GM23338 (cell line): Measurements from ENCODE around the gene PPBP. TPM values are rescaled to one million over a fixed set of nuclear protein-coding genes. Genes with fewer than 3 reads are reported as not detected.
"Not testable (repeated sequence)": the region's sequence is repeated elsewhere in the genome, so short reads cannot be mapped to it uniquely, and the experiment has no call there.

Source experiments
- ATAC-seq: fragments of 200-7000 bp; cut with Tn5 transposase; 3 replicates; pipeline ENCODE4 v1.9.1; 2020
- DNase-seq: peaks from one replicate; pipeline ENCODE4 v3.0.0-alpha.2; 2015; ENCODE audit warnings: low spot score
- H2AFZ ChIP-seq: fragments of 200-600 bp; sonication (generic); 2 replicates; pipeline ENCODE4 v1.8.0; 2016; ENCODE audit warnings: antibody characterized with exemption, mild to moderate bottlenecking, moderate library complexity
- H3F3A ChIP-seq: fragments of 200-600 bp; sonication (generic); replicated peaks from 2 replicates; pipeline ENCODE4 v1.8.0; 2017; ENCODE audit warnings: antibody characterized with exemption, mixed run types, low read depth
- H3K27ac ChIP-seq: fragments of 200-600 bp; sonication (generic); 2 replicates; pipeline ENCODE4 v1.6.1; 2016; ENCODE audit warnings: low read depth
- H3K27me3 ChIP-seq: fragments of 200-600 bp; sonication (generic); 2 replicates; pipeline ENCODE4 v1.8.0; 2016; ENCODE audit warnings: mild to moderate bottlenecking, mixed run types, moderate library complexity; ENCODE audit not compliant: insufficient read depth
- H3K36me3 ChIP-seq: fragments of 200-600 bp; sonication (generic); 2 replicates; pipeline ENCODE4 v1.8.0; 2016; ENCODE audit warnings: mild to moderate bottlenecking; ENCODE audit not compliant: insufficient read depth
- H3K4me1 ChIP-seq: fragments of 200-600 bp; sonication (generic); 2 replicates; pipeline ENCODE4 v1.8.0; 2016; ENCODE audit warnings: mild to moderate bottlenecking, moderate library complexity; ENCODE audit not compliant: insufficient read depth
- H3K4me2 ChIP-seq: fragments of 200-600 bp; sonication (generic); 2 replicates; pipeline ENCODE4 v1.7.1; 2017; ENCODE audit warnings: mixed run types
- H3K4me3 ChIP-seq: fragments of 200-600 bp; sonication (generic); 2 replicates; pipeline ENCODE4 v1.6.1; 2016; ENCODE audit warnings: mixed run types
- H3K79me2 ChIP-seq: fragments of 200-600 bp; sonication (generic); replicated peaks from 2 replicates; pipeline ENCODE4 v1.8.0; 2017; ENCODE audit warnings: mild to moderate bottlenecking; ENCODE audit not compliant: insufficient read depth
- H3K9me2 ChIP-seq: fragments of 200-600 bp; sonication (generic); 2 replicates; pipeline ENCODE4 v1.8.0; 2017; ENCODE audit not compliant: insufficient read depth
- H4K20me1 ChIP-seq: fragments of 200-600 bp; sonication (generic); replicated peaks from 2 replicates; pipeline ENCODE4 v1.8.0; 2017; ENCODE audit warnings: mild to moderate bottlenecking; ENCODE audit not compliant: insufficient read depth
- H3K27ac Mint-ChIP-seq: 2 replicates; pipeline ENCODE4 v1.8.0; 2020; ENCODE audit warnings: inconsistent platforms, mild to moderate bottlenecking, moderate library complexity, mixed read lengths
- H3K27me3 Mint-ChIP-seq: 3 replicates; pipeline ENCODE4 v1.8.0; 2022; ENCODE audit warnings: low read depth, mild to moderate bottlenecking, moderate library complexity, mixed read lengths, inconsistent platforms; ENCODE audit not compliant: insufficient read depth, poor library complexity
- H3K36me3 Mint-ChIP-seq: 3 replicates; pipeline ENCODE4 v1.8.0; 2021; ENCODE audit warnings: low read depth, mild to moderate bottlenecking, inconsistent platforms, moderate library complexity, mixed read lengths
- H3K4me1 Mint-ChIP-seq: 3 replicates; pipeline ENCODE4 v1.8.0; 2020; ENCODE audit warnings: mild to moderate bottlenecking, inconsistent platforms, mixed read lengths
- H3K4me3 Mint-ChIP-seq: 3 replicates; pipeline ENCODE4 v1.8.0; 2021; ENCODE audit warnings: moderate library complexity, mild to moderate bottlenecking, inconsistent platforms, mixed read lengths
- H3K9me3 Mint-ChIP-seq: 3 replicates; pipeline ENCODE4 v1.8.0; 2020; ENCODE audit warnings: moderate library complexity, mild to moderate bottlenecking, inconsistent platforms, mixed read lengths
- CREB1 ChIP-seq: fragments of 250-450 bp; sonication (Bioruptor Pico); IDR thresholded peaks from 2 replicates; pipeline ENCODE4 v1.5.0; 2020; ENCODE audit warnings: low read depth, mild to moderate bottlenecking, moderate library complexity
- CTCF ChIP-seq, 2 experiments: fragments of 200-600 bp in 1 of 2; sonication (generic) in 1 of 2; conservative IDR thresholded peaks; 2 replicates each; pipeline versions ENCODE4 v1.5.1 to v1.6.1; 2016 to 2017; ENCODE audit warnings: antibody characterized with exemption in 2 of 2, low read depth in 2 of 2, mild to moderate bottlenecking in 2 of 2, moderate library complexity in 1 of 2
- ETS1 ChIP-seq: IDR thresholded peaks from 2 replicates; pipeline ENCODE4 v1.6.1; 2016; ENCODE audit warnings: antibody characterized with exemption
- EZH2 ChIP-seq: fragments of 200-600 bp; sonication (generic); IDR thresholded peaks from one replicate; pipeline ENCODE4 v1.8.0; 2017; ENCODE audit warnings: antibody characterized with exemption, mild to moderate bottlenecking, low read depth; ENCODE audit not compliant: unreplicated experiment
- EZH2phosphoT487 ChIP-seq: fragments of 200-600 bp; sonication (generic); IDR thresholded peaks from one replicate; pipeline ENCODE4 v1.8.1; 2018; ENCODE audit warnings: antibody characterized with exemption; ENCODE audit not compliant: unreplicated experiment
- JUNB ChIP-seq: IDR thresholded peaks from one replicate; pipeline ENCODE4 v1.6.1; 2016; ENCODE audit warnings: antibody characterized with exemption; ENCODE audit not compliant: unreplicated experiment
- NANOG ChIP-seq: IDR thresholded peaks from 2 replicates; pipeline ENCODE4 v1.6.1; 2016; ENCODE audit warnings: antibody characterized with exemption, borderline replicate concordance
- POLR2AphosphoS5 ChIP-seq: IDR thresholded peaks from 2 replicates; pipeline ENCODE4 v1.6.1; 2016; ENCODE audit warnings: antibody characterized with exemption, low read depth
- STAT1 ChIP-seq: IDR thresholded peaks from one replicate; pipeline ENCODE4 v1.6.1; 2016; ENCODE audit warnings: antibody characterized with exemption; ENCODE audit not compliant: unreplicated experiment
- ZNF114 ChIP-seq: fragments of 250-450 bp; sonication (Bioruptor Pico); IDR thresholded peaks from 2 replicates; pipeline ENCODE4 v1.5.0; 2020; ENCODE audit warnings: mild to moderate bottlenecking, moderate library complexity
- ZNF331 ChIP-seq: fragments of 250-450 bp; sonication (Bioruptor Pico); IDR thresholded peaks from 2 replicates; pipeline ENCODE4 v1.5.0; 2020; ENCODE audit warnings: low read depth, mild to moderate bottlenecking, moderate library complexity
- ZNF462 ChIP-seq: fragments of 250-450 bp; sonication (Bioruptor Pico); IDR thresholded peaks from 2 replicates; pipeline ENCODE4 v1.5.0; 2020; ENCODE audit warnings: mild to moderate bottlenecking, moderate library complexity
- polyA plus RNA-seq: library from polyadenylated mRNA; unstranded; fragments of >200 nt; fragmentation: Nextera tagmentation; extraction: Ambion mirVana; gene quantifications from 2 replicates; pipeline ENCODE4 v1.2.1, GENCODE V29; 2016
- total RNA-seq: library from RNA; depleted of rRNA; stranded (reverse); fragments of >200 nt; shearing (Covaris generic); gene quantifications from 2 replicates; pipeline ENCODE4 v1.2.3, GENCODE V29; 2014

Gene PPBP
- total and polyA plus RNA-seq, 2 experiments from 2014 or later = 0.35 to 0.50 TPM

- Histone ChIP-seq H4K20me1 (no peaks in the 10 kb centered on the region), H3K4me1 (no peaks in the 10 kb centered on the region), H3F3A (no peaks in the 10 kb centered on the region), H3K79me2 (no peaks in the 10 kb centered on the region), H3K36me3 (no peaks in the 10 kb centered on the region; the same call in 1 of the 2 replicates), H3K27ac (no peak overlapping the region), H3K27me3 (no peaks in the 10 kb centered on the region), H3K9me2 (peaks cover 13% of the 10 kb centered on the region; the same call in 1 of the 2 replicates), H2AFZ (no peak overlapping the region), H3K4me3 (no peak overlapping the region), H3K4me2 (no peak overlapping the region)
- no peak overlapping the region for H3K4me3 Mint-ChIP-seq
- H3K27ac Mint-ChIP-seq = no peak overlapping the region
- H3K27me3 Mint-ChIP-seq = peaks cover 8% of the 10 kb centered on the region
- DNase-seq (no peak), ATAC-seq (no peak)
- H3K36me3 Mint-ChIP-seq = peaks cover 52% of the 10 kb centered on the region
- peaks cover 52% of the 10 kb centered on the region for H3K9me3 Mint-ChIP-seq
- TF ChIP-seq ZNF114 (CRISPR knock-in tag) (no peak), EZH2phosphoT487 (no peak), ZNF462 (no peak), CTCF (conservative IDR thresholded peaks at IDR 0.05; ENCODE audit: low read depth in 2 of 2) (no peak), NANOG (no peak), STAT1 (no peak), ZNF331 (CRISPR knock-in tag) (no peak), JUNB (no peak), CREB1 (CRISPR knock-in tag) (no peak), ETS1 (no peak), EZH2 (no peak), POLR2AphosphoS5 (no peak)
- H3K4me1 Mint-ChIP-seq = peaks cover 3% of the 10 kb centered on the region
Measured at GRCh38 chr4:73962724-73963123, 25.3 kb downstream of the PPBP start.

GRCh38 chr4:73959041-73959440 is 28.9 kb downstream of the PPBP start:
- not testable (repeated sequence) for H3K27ac ChIP-seq, H3K36me3 ChIP-seq, H3K4me1 ChIP-seq, H3K4me2 ChIP-seq, H3K9me2 ChIP-seq, H3K27me3 Mint-ChIP-seq, ATAC-seq, H3K4me3 ChIP-seq, H3K27me3 ChIP-seq, H3F3A ChIP-seq, H3K79me2 ChIP-seq, H4K20me1 ChIP-seq, H3K4me1 Mint-ChIP-seq, H3K4me3 Mint-ChIP-seq, H2AFZ ChIP-seq, H3K27ac Mint-ChIP-seq, DNase-seq
- peaks cover 59% of the 10 kb centered on the region for H3K36me3 Mint-ChIP-seq
- H3K9me3 Mint-ChIP-seq = peaks cover 74% of the 10 kb centered on the region
